ENCODE data around the gene AAK1.

AAK1 gene

DNA sequence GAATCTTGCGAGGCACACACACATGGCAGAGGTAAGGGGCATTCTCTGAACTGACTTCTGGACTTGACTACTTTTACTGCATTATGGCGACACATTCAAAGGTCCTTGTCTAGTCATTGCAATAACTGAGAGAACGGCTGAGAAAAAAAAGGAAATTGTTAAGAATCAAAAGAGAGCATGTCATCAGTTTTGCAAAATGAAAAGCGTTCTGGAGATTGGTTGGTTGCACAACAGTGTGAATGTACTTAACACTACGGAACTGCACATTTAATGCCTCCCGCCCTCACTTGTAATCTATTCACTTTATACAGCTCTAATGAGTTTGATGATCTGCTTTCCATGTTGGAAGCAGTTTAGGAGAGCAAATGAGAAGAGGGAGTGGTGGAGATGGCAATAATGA lies 137.8 kb downstream of the AAK1 start:
- H3K4me3 ChIP-seq (ENCODE audit: low read length) = no peak overlapping the region
- TF ChIP-seq CTCF (conservative IDR thresholded peaks at IDR 0.05; ENCODE audit: low read length) = no peak
- no peak for DNase-seq (ENCODE audit: low read depth)

DNA sequence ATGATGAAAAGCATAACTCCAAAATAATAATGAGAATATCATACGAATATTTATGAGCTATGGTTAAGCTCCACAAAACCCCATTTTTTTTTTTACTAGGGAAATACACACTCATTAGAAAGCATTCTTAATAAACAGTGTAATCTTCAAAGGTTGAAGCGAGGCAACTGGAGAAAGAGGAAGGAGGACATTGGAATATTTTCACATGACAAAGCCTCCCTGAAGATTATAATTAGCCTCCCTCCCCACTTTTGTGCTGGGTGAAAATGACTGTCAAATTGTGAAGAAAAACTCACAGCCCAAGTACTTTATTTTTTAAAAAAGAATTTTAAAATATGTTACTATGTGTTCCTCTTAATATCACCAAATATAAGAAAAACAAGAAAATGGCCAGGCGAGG lies 142.2 kb downstream of the AAK1 start:
- TF ChIP-seq CTCF (conservative IDR thresholded peaks at IDR 0.05; ENCODE audit: low read length) = no peak
- no peak overlapping the region for H3K4me3 ChIP-seq (ENCODE audit: low read length)
- DNase-seq (ENCODE audit: low read depth) = no peak

GRCh38 chr2:69499966-69500365 lies 143.6 kb downstream of the AAK1 start:
- DNase-seq (ENCODE audit: low read depth) = no peak
- TF ChIP-seq CTCF (conservative IDR thresholded peaks at IDR 0.05; ENCODE audit: low read length) = no peak
- H3K4me3 ChIP-seq (ENCODE audit: low read length) = no peak overlapping the region

GRCh38 chr2:69499242-69499641 lies 144.3 kb downstream of the AAK1 start:
- no peak for DNase-seq (ENCODE audit: low read depth)
- no peak overlapping the region for H3K4me3 ChIP-seq (ENCODE audit: low read length)
- TF ChIP-seq CTCF (conservative IDR thresholded peaks at IDR 0.05; ENCODE audit: low read length) = no peak

- DNase-seq (ENCODE audit: low read depth) = no peak
- no peak for TF ChIP-seq CTCF (conservative IDR thresholded peaks at IDR 0.05; ENCODE audit: low read length)
- H3K4me3 ChIP-seq (ENCODE audit: low read length) = no peak overlapping the region
Measured at GRCh38 chr2:69495861-69496260, 147.7 kb downstream of the AAK1 start.

- H3K4me3 ChIP-seq (ENCODE audit: low read length) = no peak overlapping the region
- TF ChIP-seq CTCF (conservative IDR thresholded peaks at IDR 0.05; ENCODE audit: low read length) = no peak
Measured at GRCh38 chr2:69495008-69495407, 148.5 kb downstream of the AAK1 start.

DNA sequence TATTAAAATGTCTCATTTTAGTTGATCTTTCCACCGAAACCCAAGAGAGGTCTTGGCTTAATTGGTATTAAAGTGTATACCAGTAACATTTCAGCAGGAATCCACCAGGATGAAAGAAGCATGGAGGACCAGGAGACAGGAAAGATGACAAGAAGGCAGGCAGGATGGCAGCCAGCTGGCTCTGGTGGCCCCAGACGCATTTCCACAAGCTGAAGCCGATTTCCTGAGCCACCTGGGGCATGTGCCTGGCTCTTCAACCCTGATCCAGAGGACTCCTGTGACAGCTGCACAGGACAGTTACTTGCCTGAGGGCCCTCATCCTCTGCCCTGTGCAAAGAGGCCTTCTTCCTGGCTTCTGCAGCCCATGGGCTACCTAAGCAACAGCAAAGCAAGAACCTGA lies 149.4 kb downstream of the AAK1 start:
- TF ChIP-seq CTCF (conservative IDR thresholded peaks at IDR 0.05; ENCODE audit: low read length) = no peak
- H3K4me3 ChIP-seq (ENCODE audit: low read length) = no peak overlapping the region
- DNase-seq (ENCODE audit: low read depth) = no peak

More at GRCh38 chr2:69495008-69495407, 148.5 kb downstream of the AAK1 start:
- no peak for DNase-seq (ENCODE audit: low read depth)
